DMS79 (cell line): ENCODE measurements around the gene EPSTI1.
"Not testable (repeated sequence)": the region's sequence is repeated elsewhere in the genome, so short reads cannot be mapped to it uniquely, and the experiment has no call there.

Source experiments
- DNase-seq: peaks from one replicate; lab custom pipeline; 2025; lab: John Stamatoyannopoulos, UW

EPSTI1 gene

DNA sequence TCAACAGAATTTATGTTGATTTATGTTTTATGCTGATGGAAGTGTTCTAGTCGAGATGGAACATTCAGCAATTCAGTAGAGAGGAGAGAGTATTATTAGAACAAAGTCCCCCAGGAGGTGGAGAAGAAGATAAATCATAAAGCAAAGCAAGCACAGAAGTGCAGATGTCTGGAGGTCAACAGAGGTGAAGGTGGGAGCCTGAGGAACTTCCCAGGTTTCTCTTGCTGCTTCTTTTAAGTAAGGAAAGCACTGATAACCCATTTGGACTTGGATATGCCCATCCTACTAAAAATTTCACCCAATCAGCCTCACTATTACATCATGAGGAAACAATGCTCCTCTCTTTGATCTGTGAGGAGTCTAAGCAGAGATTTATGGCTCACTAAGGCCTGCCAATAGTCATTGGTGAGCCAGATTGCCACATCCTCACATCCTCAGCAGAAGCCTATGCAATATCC lies 98.8 kb downstream of the EPSTI1 start:
- no peak for DNase-seq

DNA sequence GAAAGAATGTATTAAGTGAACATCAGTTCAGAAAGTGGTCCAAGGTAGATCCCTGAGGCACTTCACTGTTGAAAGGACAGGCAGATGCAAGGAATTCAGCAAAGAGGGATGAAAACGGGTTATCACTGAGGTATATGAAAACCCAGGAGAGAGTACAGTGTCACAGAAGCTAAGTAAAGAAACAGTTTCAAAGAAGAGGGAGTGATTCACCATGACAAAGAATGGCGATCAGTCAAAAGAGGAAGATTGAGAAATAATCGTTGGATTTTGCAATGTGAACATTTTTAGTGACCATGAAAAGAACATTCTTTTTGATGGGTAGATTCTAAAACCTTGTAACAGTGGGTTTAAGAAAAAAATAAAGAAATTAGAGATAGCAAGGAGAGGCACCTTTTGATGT lies 99.3 kb downstream of the EPSTI1 start:
- no peak for DNase-seq

DNA sequence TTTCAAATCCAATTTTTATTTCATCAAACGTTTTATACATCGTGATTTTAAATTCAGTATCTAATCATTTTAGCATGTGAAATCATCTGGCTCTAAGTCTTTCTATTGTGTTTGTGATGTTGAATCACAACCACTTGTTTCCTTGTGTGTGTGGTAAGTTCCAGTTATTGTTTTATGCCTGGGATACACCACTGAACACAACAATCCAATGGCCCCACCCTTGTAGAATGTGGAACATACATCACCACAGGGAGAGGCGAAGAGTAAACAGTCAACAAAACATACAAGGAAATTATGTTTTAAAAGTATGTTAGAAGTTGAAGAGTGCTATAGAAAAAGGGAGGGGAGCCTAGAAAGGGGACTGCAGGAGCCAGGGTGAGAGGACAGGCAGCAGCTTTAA lies 100.5 kb downstream of the EPSTI1 start:
- no peak for DNase-seq

DNA sequence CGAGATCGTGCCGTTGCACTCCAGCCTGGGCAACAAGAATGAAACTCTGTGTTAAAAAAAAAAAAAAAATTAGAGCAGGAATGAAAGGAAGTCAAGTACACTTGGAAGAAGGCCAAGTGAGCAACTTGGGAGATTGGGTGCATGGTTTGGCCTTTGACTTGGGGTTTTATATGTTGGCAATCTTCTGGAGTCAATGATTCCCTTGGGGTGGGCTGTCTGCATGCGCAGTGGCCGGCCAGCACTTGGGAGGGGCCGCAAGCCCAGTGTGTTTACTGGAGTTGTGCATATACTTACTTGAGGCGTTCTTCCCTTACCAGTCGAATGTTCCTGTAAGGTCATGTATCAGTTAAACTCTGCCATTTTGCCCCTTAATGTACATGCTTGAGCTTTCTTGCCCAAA lies 106.7 kb downstream of the EPSTI1 start:
- DNase-seq: no peak

DNA sequence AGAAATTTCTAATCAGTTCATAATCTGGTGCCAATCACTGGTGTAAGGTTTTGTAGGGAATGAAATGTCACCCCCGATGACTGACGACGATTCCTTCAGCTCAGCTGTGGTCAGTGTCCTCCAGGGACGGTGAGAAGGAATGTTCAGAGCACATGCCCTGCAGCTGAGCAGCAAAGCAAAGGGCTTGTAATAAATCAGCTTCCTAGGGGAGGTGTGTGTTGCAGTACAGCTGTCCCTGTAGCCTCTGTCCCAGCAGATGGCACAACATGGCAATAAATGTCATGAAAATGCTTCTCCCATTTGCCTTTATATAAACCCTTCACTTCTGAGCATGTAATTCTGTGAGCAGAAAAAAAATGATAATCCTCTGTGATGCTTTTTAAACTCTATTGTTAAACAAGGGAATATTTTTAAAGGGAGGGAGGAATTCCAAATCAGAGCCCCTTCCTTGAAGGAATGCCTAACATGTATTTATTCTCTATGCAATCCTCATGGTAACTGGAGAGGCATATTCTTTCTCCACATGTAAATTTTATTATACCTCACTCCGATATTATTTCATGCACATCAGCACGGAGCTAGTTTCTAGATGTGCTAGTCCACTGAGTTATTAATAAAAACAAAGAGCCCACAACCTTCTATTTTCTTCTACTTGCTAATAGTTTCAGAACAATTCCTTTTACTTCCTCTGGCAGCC lies 108.1 kb downstream of the EPSTI1 start:
- peak; percentile 48 for DNase-seq

DNA sequence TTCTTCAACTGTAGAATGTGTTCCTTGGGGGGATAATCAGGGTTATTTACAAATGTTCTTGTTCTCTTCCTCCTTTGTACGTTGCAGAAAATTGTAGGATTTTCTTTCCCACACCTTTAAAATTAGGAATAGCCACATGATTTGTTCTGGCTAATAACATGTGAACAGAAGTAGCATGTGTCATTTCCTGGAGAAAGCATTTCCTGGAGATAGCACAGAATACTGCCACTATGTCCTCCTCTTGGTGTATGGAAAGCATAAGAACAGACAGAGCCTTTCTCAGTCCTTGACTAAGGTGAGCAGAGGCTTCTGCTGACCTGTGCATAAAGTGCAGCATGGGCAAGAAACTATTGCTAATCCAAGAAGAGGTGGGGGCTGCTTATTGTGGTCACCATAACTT lies 108.9 kb downstream of the EPSTI1 start:
- no peak for DNase-seq

DNA sequence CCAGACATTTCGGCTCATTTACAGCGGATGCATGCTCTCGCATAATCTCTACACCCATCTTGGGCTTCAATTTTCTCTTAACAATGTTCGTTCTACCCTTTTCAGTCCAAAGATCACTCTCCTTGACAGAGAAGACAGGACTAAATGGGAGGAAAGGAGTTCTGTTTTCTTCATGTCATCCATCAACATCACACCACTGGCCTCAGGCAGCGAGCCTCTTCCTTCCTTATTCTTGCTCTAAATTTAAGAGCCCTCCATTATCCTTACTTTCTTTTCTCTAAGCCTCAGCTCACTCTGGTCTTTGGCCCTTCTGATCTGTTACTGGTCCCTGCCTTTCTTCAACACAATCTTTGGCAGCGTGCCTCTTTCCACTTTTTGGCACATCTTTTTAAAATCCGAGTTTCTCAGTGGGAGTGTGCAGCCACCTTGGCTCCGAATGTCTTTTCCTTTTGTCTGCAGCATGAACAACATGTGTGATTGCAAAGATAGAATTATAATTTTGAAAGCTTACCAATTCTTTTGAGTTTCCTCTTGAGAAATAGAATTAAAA lies 111.9 kb downstream of the EPSTI1 start:
- no peak for DNase-seq

DNA sequence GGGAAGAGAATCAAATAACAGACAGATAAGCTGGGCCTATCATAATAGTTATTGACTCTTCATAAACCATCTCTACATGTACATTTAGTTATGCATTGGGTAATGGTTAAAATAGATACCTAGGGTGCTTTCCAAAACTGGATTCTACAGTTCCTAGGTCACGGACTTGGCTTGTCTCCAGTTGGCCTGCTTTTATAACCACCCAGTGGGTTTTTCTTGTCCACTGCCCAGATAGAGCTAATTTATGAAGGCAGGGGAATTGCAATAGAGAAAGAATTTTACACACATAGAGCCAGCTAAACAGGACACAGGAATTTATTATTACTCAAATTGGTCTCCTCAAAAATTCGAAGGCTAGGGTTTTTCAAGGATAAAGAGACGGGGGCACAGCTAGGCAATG lies 113.3 kb downstream of the EPSTI1 start:
- DNase-seq: no peak

DNA sequence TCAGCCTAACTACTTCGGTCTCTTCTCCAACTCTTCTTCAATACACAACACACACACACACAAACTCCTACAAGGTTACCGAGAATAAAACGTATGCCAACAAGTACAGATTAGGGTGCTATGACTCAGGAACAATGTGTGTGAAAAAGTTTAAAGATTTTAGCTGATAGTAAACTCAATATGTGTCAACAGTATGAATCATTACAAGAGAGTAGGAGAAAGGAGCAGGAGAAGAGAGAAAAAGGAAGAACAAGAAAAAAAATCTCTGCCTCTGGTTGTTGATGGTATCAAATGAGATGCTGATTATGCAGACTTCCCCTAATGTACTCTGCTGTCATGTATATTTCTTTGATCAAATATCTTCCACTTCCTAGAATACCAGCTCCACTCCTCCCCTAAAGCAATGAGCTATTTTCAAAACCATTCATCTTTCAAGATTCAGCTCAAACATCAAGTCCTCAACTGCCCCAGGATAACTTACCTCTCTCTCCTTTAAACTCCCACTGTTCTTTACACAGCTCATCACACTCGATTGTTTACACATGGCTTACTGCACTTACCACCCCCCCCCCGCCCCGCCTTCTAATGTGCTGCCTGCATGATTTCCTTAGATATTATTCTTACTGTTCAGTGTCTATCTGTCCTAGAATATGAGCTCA lies 115.0 kb downstream of the EPSTI1 start:
- no peak for DNase-seq

DNA sequence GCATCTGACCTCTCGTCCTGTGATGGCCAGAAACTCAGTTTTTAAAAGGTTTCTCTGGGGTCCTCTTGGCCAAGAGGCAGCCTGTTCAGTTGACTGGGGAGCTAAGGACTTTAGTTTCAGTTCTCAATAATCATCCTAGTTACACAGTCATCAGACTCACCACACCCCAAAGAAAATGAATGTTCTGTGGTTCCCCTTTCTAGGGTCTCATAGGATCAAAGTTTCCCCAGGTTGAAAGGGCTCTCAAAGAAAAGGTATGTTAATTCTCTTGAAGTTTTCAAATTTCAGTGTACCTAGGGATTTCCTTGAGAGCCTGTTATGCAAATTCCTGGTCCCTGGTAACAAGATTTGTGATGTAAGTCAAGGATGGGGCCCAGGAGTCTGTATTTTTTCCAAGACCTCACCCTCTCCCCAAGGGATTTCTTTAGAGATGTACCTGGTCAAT lies 115.7 kb downstream of the EPSTI1 start:
- DNase-seq: no peak

DNA sequence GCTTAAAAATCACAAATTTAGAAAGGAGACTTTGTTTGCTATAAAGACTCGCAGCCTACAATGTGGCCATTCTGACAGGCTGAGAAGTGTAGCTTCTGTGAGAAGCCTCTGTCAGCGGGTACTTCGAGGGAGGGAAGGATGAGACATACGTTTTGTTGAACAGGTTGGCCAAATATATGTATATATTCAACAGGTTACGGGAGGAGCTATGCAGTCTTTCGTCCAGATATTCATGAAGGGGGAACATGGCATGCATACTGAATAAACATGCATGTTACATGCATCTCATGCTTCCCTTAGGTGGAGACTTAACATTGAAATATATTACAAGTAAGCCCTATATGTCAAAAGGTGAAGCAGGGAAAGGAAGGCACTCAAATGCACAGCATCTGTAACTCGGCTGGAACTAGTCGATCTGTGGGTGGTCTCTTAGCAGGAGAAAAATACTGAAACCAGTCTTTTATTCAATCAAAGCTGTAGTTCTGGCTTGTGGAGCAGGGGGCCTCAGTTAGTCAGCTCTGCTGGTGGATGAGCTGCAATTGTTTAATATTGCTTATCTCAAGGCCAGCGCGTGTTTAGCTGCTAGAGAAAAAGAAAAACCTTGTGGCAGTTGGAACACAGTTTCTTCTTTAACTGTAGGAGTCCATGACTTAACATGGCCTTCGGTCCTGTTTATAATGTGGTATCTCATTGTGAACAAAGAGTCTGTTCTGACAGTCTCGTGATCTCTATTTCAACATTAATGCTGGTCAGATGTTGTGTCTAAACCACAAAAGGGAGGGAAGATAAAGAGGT lies 116.4 kb downstream of the EPSTI1 start:
- no peak for DNase-seq

DNA sequence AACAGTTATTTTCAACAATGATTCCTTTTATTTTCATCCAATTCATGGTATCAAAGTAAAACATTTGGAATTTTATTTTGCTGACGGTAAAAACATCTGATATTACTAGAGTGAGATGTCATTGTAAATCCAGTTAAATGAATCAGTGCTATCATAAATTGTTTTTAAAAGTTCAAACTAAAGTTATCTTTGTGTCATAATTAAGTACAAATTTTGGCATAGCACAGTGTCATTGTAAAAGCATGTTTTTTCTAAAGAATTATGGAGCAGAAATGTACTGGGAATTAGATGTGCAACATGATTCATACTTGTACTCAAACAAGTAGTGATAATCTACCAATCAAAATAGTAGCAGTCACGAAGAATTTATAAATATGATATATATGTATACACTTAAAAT lies 117.8 kb downstream of the EPSTI1 start:
- DNase-seq: no peak

DNA sequence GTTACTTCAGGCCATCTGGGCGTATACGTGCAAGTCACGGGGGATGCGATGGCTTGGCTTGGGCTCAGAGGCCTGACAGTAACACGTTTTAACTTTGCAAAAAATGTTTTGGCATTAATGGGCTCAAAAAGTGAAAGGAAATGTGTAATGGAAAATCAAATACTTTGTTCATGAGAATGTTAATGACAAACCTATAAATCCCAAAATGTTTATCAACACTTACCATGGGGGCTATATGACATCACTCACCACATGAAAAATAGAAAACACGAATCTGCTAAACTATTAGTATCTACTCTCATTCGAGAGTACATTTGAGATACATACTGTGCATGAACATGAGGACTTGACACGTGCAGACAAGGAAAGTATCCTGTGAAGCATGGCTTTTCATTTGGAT lies 119.0 kb downstream of the EPSTI1 start:
- DNase-seq: no peak

DNA sequence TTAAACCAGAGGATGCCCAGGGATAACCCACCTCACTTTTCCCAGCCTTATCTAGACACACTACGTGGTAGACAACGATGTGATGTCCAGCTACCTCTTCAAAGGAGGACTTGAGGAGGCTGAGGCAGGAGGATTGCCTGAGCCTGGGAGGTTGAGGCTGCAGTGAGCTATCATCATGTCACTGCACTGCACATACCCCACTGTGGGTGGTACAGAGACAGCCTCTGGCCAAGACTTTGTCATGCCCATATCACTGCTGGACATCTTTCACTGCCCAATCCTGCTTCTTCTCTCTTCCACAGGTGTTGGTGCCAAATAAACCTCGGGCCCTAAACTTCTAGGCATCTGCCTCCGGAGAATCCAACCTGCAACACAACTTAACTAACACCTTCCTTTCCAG lies 124.8 kb downstream of the EPSTI1 start:
- DNase-seq: no peak

DNA sequence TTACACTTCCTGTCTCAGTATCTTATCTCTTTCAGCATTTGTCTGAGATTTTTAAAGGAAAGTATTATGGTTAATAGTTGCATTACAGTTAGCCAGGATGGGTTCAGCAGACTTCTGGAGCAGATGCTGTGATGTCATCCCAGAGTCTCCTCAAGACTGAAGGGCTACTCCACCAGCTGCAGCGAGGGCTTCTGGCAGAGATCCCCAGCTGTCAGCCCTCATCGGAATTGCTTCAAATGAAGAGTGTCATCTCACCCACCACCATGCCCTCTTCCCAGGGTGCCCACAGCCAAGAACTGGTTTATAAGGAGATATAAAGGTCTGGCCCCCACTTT lies 126.3 kb downstream of the EPSTI1 start:
- DNase-seq: no peak

DNA sequence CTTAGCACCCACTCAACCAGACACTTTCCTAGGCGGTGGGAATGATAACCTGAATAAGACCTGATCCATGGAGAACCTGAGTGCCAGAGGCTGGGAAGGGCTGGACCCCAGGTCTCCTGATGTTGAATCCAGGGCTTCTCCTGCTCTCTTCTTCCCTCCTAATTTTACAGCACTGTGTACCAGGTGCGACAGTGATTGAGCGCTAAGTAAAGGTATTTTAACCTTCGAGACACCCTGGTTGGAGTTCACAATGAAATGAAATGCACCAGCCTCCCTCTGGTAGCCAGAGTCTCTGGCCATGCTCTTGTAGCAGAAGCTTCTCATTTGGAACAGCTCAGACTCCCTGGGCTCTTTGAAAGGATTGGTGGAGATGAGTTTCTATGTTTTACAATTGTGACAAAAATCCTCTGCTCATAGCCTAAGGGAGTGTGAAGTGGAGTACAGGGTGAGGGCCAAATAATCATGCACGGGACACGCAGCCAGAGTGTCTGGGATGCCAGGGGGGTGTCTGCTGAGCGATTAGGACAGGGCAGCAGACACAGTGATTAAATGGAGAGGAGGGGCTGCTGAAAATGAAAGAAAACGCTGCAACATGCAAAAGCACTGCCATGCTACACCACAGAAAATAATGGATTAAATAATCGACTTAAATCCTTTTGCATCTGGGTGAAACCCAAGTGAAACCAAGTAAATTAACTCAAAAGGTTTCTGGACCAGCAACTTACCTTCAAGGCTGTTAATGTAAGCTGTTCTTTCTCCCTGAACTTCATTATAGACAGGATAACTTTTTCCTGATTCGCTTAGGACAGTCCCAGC lies 126.9 kb downstream of the EPSTI1 start:
- no peak for DNase-seq

DNA sequence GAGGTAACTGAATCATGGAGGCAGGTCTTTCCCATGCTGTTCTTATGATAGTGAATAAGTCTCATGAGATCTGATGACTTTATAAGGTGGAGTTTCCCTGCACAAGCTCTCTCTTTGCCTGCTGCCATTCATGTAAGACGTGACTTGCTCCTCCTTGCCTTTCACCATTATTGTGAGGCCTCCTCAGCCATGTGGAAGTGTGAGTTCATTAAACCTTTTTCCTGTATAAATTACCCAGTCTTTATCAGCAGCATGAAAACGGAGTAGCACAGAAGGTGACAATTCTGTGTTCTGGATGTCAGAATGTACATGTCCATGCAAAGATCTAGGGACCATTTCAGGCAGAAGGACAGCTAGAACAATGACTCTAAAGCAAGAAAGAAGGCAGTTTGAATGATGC lies 129.7 kb downstream of the EPSTI1 start:
- DNase-seq: not testable (repeated sequence)

DNA sequence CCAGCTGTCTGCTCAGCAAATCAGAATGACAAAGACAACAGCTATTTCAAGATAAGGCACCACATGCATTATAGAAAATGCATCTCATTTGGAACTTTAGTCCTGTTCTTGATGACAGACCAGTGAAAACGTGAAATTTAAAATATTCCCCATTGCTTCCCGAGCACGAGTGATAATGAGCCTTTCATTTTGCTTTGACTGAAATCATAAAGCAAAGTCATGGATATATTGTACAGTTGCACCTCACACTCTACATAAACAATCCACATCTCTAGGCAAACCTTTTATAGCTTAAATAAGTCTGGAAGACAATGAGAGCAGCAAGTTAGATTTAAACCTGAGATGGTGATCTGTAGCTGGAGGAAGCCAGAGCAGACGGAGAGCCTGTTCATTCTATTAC lies 131.6 kb downstream of the EPSTI1 start:
- DNase-seq: no peak

DNA sequence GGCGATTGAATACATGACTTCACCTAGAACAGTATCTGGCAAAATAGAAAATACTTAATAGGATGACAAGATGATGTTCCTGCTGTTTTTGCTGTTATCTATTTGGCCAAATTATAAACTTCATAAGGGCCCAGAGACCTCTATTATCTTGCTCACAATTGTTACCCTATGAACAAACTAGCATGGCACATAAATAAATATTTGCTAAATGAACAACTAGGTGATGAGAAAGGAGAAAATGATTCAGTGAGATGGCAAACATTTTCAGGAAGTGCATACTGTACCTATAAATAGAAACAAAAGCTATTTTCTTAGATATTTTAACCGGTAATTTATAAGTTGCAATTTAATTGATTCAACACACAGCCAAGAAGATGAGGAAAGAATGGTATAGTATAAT lies 132.3 kb downstream of the EPSTI1 start:
- no peak for DNase-seq

DNA sequence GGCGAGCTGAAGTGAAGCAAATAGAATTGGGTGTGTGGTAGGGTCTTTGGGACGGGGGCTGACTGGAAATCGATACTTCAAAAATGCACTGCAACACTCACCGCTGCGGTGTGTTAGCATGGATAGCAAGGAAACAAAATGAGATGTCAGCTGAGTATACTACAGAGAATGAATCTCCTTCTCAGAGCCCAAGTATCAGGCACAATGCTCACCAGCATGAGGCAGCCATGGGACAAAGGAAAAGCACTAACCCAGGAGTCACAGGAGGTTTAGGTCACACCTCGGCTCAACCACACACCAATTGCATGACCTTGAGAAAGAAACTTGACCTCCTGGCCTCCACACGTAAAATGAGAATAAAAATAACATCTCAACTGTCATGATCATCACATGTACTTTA lies 136.6 kb downstream of the EPSTI1 start:
- DNase-seq: no peak

DNA sequence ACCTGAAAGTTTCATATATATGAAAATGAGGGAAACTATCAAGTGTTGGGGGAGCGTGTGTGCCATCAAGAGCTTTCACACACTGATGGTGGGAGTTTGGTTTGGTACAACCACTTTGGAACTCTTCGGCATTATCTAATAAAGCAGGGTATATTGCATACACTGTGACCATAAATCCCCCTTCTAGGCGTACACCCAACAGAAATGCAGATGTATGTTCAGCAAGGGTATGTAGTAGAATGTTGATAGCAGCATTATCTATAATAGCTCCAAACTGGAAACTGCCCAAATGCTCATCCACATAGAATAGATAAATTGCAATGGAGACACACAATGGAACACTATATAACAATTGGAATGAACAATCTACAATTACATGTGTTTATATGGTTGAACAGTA lies 139.9 kb downstream of the EPSTI1 start:
- DNase-seq: no peak

DNA sequence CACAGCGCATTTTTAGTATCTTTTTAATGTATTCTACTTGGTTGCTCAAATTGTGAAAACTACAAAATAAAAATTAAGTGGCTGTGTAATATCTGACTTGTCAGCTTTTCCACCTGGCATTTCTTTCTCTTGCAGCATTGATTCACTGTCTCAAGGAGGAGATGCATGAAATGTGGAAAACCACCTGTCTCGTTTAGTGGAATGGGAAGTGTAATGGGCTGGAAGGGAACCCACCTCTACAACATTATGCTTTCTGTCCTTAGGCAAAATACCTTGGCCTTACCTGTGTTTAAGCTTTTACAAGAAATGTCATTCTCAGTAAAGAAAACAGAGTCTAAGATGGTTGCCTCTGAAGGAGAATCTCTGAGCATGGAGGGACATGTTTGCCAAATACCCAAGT lies 142.8 kb downstream of the EPSTI1 start:
- no peak for DNase-seq
